ENCODE results near the gene DNM3. TPM values are rescaled to one million over a fixed set of nuclear protein-coding genes. Genes with fewer than 3 reads are reported as not detected.

Gene DNM3
- total and polyA plus RNA-seq, 4 donors, result 2.6 to 16.2 (median 5.1) TPM; not detected in 1

GRCh38 chr1:172324761-172325160, 483.5 kb downstream of the DNM3 start:
- no peak overlapping the region for H3K27ac ChIP-seq (ENCODE audit: low read depth in 1 of 2, low read length in 2 of 2)
- H3K9me3 ChIP-seq (ENCODE audit: control insufficient read depth, low read length), result no peaks in the 10 kb centered on the region
- DNase-seq (no peak), ATAC-seq (ENCODE audit: low FRiP score) (no peak)
- 93 to 97% methylated on average over 1 of the region's 1 CpG for WGBS, 2 donors
- H3K4me1 ChIP-seq (ENCODE audit: control insufficient read depth in 1 of 2, insufficient read depth in 2 of 2, low read length in 2 of 2), result peaks cover 3 to 6% of the 10 kb centered on the region in 2 donors
- H3K36me3 ChIP-seq (ENCODE audit: control insufficient read depth in 1 of 2, insufficient read depth in 2 of 2, low read length in 1 of 2), result no peaks in the 10 kb centered on the region
- H3K27me3 ChIP-seq (ENCODE audit: control insufficient read depth in 1 of 2, insufficient read depth in 2 of 2, low read length in 1 of 2), result no peaks in the 10 kb centered on the region
- intact Hi-C loops (cut with DNase I), result loop anchor here (5.0 to 10.0 kb wide), 3 partner anchors 68 to 72 kb away; no protein-coding TSS in a partner anchor
- no peak overlapping the region for H3K4me3 ChIP-seq (ENCODE audit: low read length in 2 of 2)

- no peaks in the 10 kb centered on the region for H3K9me3 ChIP-seq (ENCODE audit: control insufficient read depth, low read length)
- H3K27me3 ChIP-seq (ENCODE audit: control insufficient read depth in 1 of 2, insufficient read depth in 2 of 2, low read length in 1 of 2), result no peaks in the 10 kb centered on the region
- ATAC-seq (ENCODE audit: low FRiP score) (no peak), DNase-seq (no peak)
- no peaks in the 10 kb centered on the region for H3K36me3 ChIP-seq (ENCODE audit: control insufficient read depth in 1 of 2, insufficient read depth in 2 of 2, low read length in 1 of 2)
- H3K27ac ChIP-seq (ENCODE audit: low read depth in 1 of 2, low read length in 2 of 2), result no peak overlapping the region
- peaks cover 3 to 6% of the 10 kb centered on the region in 2 donors for H3K4me1 ChIP-seq (ENCODE audit: control insufficient read depth in 1 of 2, insufficient read depth in 2 of 2, low read length in 2 of 2)
- intact Hi-C loops (cut with DNase I), result loop anchor here in 1 of 2 donors (10.0 kb wide), 1 partner anchor 71 kb away; no protein-coding TSS in a partner anchor
- 41 to 42% methylated on average over 2 of the region's 2 CpGs for whole genome bisulfite sequencing, 2 donors
- no peak overlapping the region for H3K4me3 ChIP-seq (ENCODE audit: low read length in 2 of 2)
Measured at GRCh38 chr1:172325531-172325930, 484.2 kb downstream of the DNM3 start.

- Histone ChIP-seq H3K4me3 (ENCODE audit: low read length in 2 of 2) (no peak overlapping the region), H3K4me1 (ENCODE audit: control insufficient read depth in 1 of 2, insufficient read depth in 2 of 2, low read length in 2 of 2) (peaks cover 3 to 6% of the 10 kb centered on the region in 2 donors), H3K27ac (ENCODE audit: low read depth in 1 of 2, low read length in 2 of 2) (no peak overlapping the region), H3K9me3 (ENCODE audit: control insufficient read depth, low read length) (no peaks in the 10 kb centered on the region), H3K27me3 (ENCODE audit: control insufficient read depth in 1 of 2, insufficient read depth in 2 of 2, low read length in 1 of 2) (no peaks in the 10 kb centered on the region), H3K36me3 (ENCODE audit: control insufficient read depth in 1 of 2, insufficient read depth in 2 of 2, low read length in 1 of 2) (no peaks in the 10 kb centered on the region)
- intact Hi-C loops (cut with DNase I), result loop anchor here in 1 of 2 donors (10.0 kb wide), 1 partner anchor 71 kb away; no protein-coding TSS in a partner anchor
- ATAC-seq (ENCODE audit: low FRiP score) (no peak), DNase-seq (no peak)
- 93 to 100% methylated on average over 2 of the region's 2 CpGs for WGBS, 2 donors
Measured at GRCh38 chr1:172326136-172326535, 484.8 kb downstream of the DNM3 start.

GRCh38 chr1:172328266-172328665, 487.0 kb downstream of the DNM3 start:
- H3K9me3 ChIP-seq (ENCODE audit: control insufficient read depth, low read length), result no peaks in the 10 kb centered on the region
- H3K36me3 ChIP-seq (ENCODE audit: control insufficient read depth in 1 of 2, insufficient read depth in 2 of 2, low read length in 1 of 2), result no peaks in the 10 kb centered on the region
- no peak for ATAC-seq (ENCODE audit: low FRiP score)
- peaks cover 1 to 5% of the 10 kb centered on the region in 2 donors for H3K4me1 ChIP-seq (ENCODE audit: control insufficient read depth in 1 of 2, insufficient read depth in 2 of 2, low read length in 2 of 2)
- intact Hi-C loops (cut with DNase I), result loop anchor here in 1 of 2 donors (10.0 kb wide), 1 partner anchor 73 kb away; no protein-coding TSS in a partner anchor
- DNase-seq, result no peak
- H3K27me3 ChIP-seq (ENCODE audit: control insufficient read depth in 1 of 2, insufficient read depth in 2 of 2, low read length in 1 of 2), result no peaks in the 10 kb centered on the region
- H3K27ac ChIP-seq (ENCODE audit: low read depth in 1 of 2, low read length in 2 of 2), result no peak overlapping the region
- WGBS, 2 donors, result 95% methylated on average over 4 of the region's 4 CpGs
- H3K4me3 ChIP-seq (ENCODE audit: low read length in 2 of 2), result no peak overlapping the region

GRCh38 chr1:172332230-172332629, 490.9 kb downstream of the DNM3 start:
- no peak for ATAC-seq (ENCODE audit: low FRiP score)

GRCh38 chr1:172335377-172335776, 494.1 kb downstream of the DNM3 start:
- intact Hi-C loops (cut with DNase I), result no loop called here

More at GRCh38 chr1:172332230-172332629, 490.9 kb downstream of the DNM3 start:
- no peaks in the 10 kb centered on the region for H3K9me3 ChIP-seq (ENCODE audit: control insufficient read depth, low read length)
- 96 to 97% methylated on average over 4 of the region's 4 CpGs for WGBS, 2 donors
- DNase-seq, result no peak
- H3K27ac ChIP-seq (ENCODE audit: low read depth in 1 of 2, low read length in 2 of 2), result no peak overlapping the region
- H3K4me3 ChIP-seq (ENCODE audit: low read length in 2 of 2), result no peak overlapping the region
- intact Hi-C loops (cut with DNase I), result no loop called here
- H3K36me3 ChIP-seq (ENCODE audit: control insufficient read depth in 1 of 2, insufficient read depth in 2 of 2, low read length in 1 of 2), result no peaks in the 10 kb centered on the region
- H3K4me1 ChIP-seq (ENCODE audit: control insufficient read depth in 1 of 2, insufficient read depth in 2 of 2, low read length in 2 of 2), result peaks cover 0 to 4% of the 10 kb centered on the region in 2 donors
- no peaks in the 10 kb centered on the region for H3K27me3 ChIP-seq (ENCODE audit: control insufficient read depth in 1 of 2, insufficient read depth in 2 of 2, low read length in 1 of 2)

GRCh38 chr1:172338295-172338735, 497.0 kb downstream of the DNM3 start:
- Histone ChIP-seq H3K4me1 (ENCODE audit: control insufficient read depth in 1 of 2, insufficient read depth in 2 of 2, low read length in 2 of 2) (peaks cover 0 to 4% of the 10 kb centered on the region in 2 donors), H3K9me3 (ENCODE audit: control insufficient read depth, low read length) (no peaks in the 10 kb centered on the region), H3K27me3 (ENCODE audit: control insufficient read depth in 1 of 2, insufficient read depth in 2 of 2, low read length in 1 of 2) (no peaks in the 10 kb centered on the region), H3K4me3 (ENCODE audit: low read length in 2 of 2) (no peak overlapping the region), H3K27ac (ENCODE audit: low read depth in 1 of 2, low read length in 2 of 2) (no peak overlapping the region), H3K36me3 (ENCODE audit: control insufficient read depth in 1 of 2, insufficient read depth in 2 of 2, low read length in 1 of 2) (no peaks in the 10 kb centered on the region)
- 79 to 84% methylated on average over 4 of the region's 4 CpGs for WGBS, 2 donors
- ATAC-seq (ENCODE audit: low FRiP score) (no peak), DNase-seq (no peak)
- intact Hi-C loops (cut with DNase I), result no loop called here

More at GRCh38 chr1:172335377-172335776, 494.1 kb downstream of the DNM3 start:
- Histone ChIP-seq H3K27ac (ENCODE audit: low read depth in 1 of 2, low read length in 2 of 2) (no peak overlapping the region), H3K36me3 (ENCODE audit: control insufficient read depth in 1 of 2, insufficient read depth in 2 of 2, low read length in 1 of 2) (no peaks in the 10 kb centered on the region), H3K4me1 (ENCODE audit: control insufficient read depth in 1 of 2, insufficient read depth in 2 of 2, low read length in 2 of 2) (peaks cover 0 to 4% of the 10 kb centered on the region in 2 donors), H3K9me3 (ENCODE audit: control insufficient read depth, low read length) (no peaks in the 10 kb centered on the region), H3K27me3 (ENCODE audit: control insufficient read depth in 1 of 2, insufficient read depth in 2 of 2, low read length in 1 of 2) (no peaks in the 10 kb centered on the region), H3K4me3 (ENCODE audit: low read length in 2 of 2) (no peak overlapping the region)
- DNase-seq (no peak), ATAC-seq (ENCODE audit: low FRiP score) (no peak)

- Histone ChIP-seq H3K4me1 (ENCODE audit: control insufficient read depth in 1 of 2, insufficient read depth in 2 of 2, low read length in 2 of 2) (peaks cover 2 to 5% of the 10 kb centered on the region in 2 donors), H3K9me3 (ENCODE audit: control insufficient read depth, low read length) (no peaks in the 10 kb centered on the region), H3K27me3 (ENCODE audit: control insufficient read depth in 1 of 2, insufficient read depth in 2 of 2, low read length in 1 of 2) (no peaks in the 10 kb centered on the region), H3K27ac (ENCODE audit: low read depth in 1 of 2, low read length in 2 of 2) (no peak overlapping the region), H3K4me3 (ENCODE audit: low read length in 2 of 2) (no peak overlapping the region), H3K36me3 (ENCODE audit: control insufficient read depth in 1 of 2, insufficient read depth in 2 of 2, low read length in 1 of 2) (no peaks in the 10 kb centered on the region)
- ATAC-seq (ENCODE audit: low FRiP score) (no peak), DNase-seq (no peak)
- intact Hi-C loops (cut with DNase I), result no loop called here
Measured at GRCh38 chr1:172339842-172340241, 498.5 kb downstream of the DNM3 start.

GRCh38 chr1:172340520-172340919, 499.2 kb downstream of the DNM3 start:
- 99 to 100% methylated on average over 1 of the region's 1 CpG for WGBS, 2 donors
- ATAC-seq (ENCODE audit: low FRiP score), result no peak
- H3K27ac ChIP-seq (ENCODE audit: low read depth in 1 of 2, low read length in 2 of 2), result no peak overlapping the region

More at GRCh38 chr1:172340520-172340919, 499.2 kb downstream of the DNM3 start:
- no peaks in the 10 kb centered on the region for H3K27me3 ChIP-seq (ENCODE audit: control insufficient read depth in 1 of 2, insufficient read depth in 2 of 2, low read length in 1 of 2)
- H3K9me3 ChIP-seq (ENCODE audit: control insufficient read depth, low read length), result no peaks in the 10 kb centered on the region
- no peaks in the 10 kb centered on the region for H3K36me3 ChIP-seq (ENCODE audit: control insufficient read depth in 1 of 2, insufficient read depth in 2 of 2, low read length in 1 of 2)
- H3K4me3 ChIP-seq (ENCODE audit: low read length in 2 of 2), result no peak overlapping the region
- peaks cover 2 to 5% of the 10 kb centered on the region in 2 donors for H3K4me1 ChIP-seq (ENCODE audit: control insufficient read depth in 1 of 2, insufficient read depth in 2 of 2, low read length in 2 of 2)
- no peak for DNase-seq
- intact Hi-C loops (cut with DNase I), result no loop called here
